C4-2B (cell line): Measurements from ENCODE around the gene XK.

Source experiments
- ZFX ChIP-seq: fragments of 450-650 bp; IDR thresholded peaks from 2 replicates; pipeline ENCODE4 v1.6.1; 2017
- TF ChIP-seq, protein P1 (sequence below): fragments of 450-650 bp; conservative IDR thresholded peaks from 2 replicates; pipeline ENCODE4 v1.5.1; 2017; ENCODE audit warnings: mild to moderate bottlenecking

GRCh38 chrX:37678574-37678973 lies 7.0 kb upstream of the XK start:
- TF ChIP-seq, protein P1, sequence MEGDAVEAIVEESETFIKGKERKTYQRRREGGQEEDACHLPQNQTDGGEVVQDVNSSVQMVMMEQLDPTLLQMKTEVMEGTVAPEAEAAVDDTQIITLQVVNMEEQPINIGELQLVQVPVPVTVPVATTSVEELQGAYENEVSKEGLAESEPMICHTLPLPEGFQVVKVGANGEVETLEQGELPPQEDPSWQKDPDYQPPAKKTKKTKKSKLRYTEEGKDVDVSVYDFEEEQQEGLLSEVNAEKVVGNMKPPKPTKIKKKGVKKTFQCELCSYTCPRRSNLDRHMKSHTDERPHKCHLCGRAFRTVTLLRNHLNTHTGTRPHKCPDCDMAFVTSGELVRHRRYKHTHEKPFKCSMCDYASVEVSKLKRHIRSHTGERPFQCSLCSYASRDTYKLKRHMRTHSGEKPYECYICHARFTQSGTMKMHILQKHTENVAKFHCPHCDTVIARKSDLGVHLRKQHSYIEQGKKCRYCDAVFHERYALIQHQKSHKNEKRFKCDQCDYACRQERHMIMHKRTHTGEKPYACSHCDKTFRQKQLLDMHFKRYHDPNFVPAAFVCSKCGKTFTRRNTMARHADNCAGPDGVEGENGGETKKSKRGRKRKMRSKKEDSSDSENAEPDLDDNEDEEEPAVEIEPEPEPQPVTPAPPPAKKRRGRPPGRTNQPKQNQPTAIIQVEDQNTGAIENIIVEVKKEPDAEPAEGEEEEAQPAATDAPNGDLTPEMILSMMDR, result no peak
- TF ChIP-seq ZFX, result no peak
